ENCODE results near the gene DIP2B.

DIP2B gene

GRCh38 chr12:50706606-50707005 lies 201.8 kb downstream of the DIP2B start:
- peak overlapping the region; percentile 55 for H3K27ac Mint-ChIP-seq
- no peak for DNase-seq (ENCODE audit: low spot score in 2 of 2)
- no peak overlapping the region for H3K4me3 Mint-ChIP-seq
- no peak for ATAC-seq (ENCODE audit: low read depth)
- no peaks in the 10 kb centered on the region for H3K9me3 Mint-ChIP-seq
- H3K4me1 Mint-ChIP-seq, result no peaks in the 10 kb centered on the region
- H3K36me3 Mint-ChIP-seq, result peaks cover 42% of the 10 kb centered on the region
- H3K27me3 Mint-ChIP-seq, result no peaks in the 10 kb centered on the region

GRCh38 chr12:50707396-50707795 lies 202.6 kb downstream of the DIP2B start:
- Mint-ChIP-seq H3K27me3 (no peaks in the 10 kb centered on the region), H3K4me1 (no peaks in the 10 kb centered on the region), H3K36me3 (peaks cover 42% of the 10 kb centered on the region), H3K9me3 (no peaks in the 10 kb centered on the region), H3K4me3 (no peak overlapping the region), H3K27ac (no peak overlapping the region)
- DNase-seq (ENCODE audit: low spot score in 2 of 2) (no peak), ATAC-seq (ENCODE audit: low read depth) (no peak)

GRCh38 chr12:50708631-50709030 lies 203.8 kb downstream of the DIP2B start:
- Mint-ChIP-seq H3K36me3 (peaks cover 42% of the 10 kb centered on the region), H3K27me3 (no peaks in the 10 kb centered on the region), H3K4me1 (no peaks in the 10 kb centered on the region), H3K4me3 (no peak overlapping the region), H3K9me3 (no peaks in the 10 kb centered on the region), H3K27ac (no peak overlapping the region)
- DNase-seq (ENCODE audit: low spot score in 2 of 2) (no peak), ATAC-seq (ENCODE audit: low read depth) (no peak)

DNA sequence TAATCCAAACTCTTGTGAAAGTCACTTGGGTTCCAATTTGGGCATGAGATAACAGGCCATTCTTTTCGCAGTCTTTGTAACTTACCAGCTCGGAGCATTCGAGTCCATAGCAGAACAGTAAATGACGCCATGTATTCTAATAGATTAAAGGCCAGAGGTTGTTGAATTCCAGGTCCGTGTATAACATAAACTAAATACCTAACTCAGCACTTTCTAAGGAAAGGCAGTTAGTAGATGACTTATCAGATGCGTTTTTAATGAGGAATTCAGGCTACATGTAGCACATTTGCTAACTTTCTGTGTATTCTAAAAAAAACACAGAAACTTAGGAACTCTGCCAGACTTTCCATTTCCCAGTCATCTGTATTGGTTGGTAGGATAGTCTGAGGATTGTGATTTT lies 206.3 kb downstream of the DIP2B start:
- no peaks in the 10 kb centered on the region for H3K9me3 Mint-ChIP-seq
- ATAC-seq (ENCODE audit: low read depth), result no peak
- peak overlapping the region; percentile 14 for H3K27ac Mint-ChIP-seq
- no peaks in the 10 kb centered on the region for H3K27me3 Mint-ChIP-seq
- peaks cover 38% of the 10 kb centered on the region for H3K36me3 Mint-ChIP-seq
- DNase-seq (ENCODE audit: low spot score in 2 of 2), result no peak
- no peaks in the 10 kb centered on the region for H3K4me1 Mint-ChIP-seq
- no peak overlapping the region for H3K4me3 Mint-ChIP-seq

DNA sequence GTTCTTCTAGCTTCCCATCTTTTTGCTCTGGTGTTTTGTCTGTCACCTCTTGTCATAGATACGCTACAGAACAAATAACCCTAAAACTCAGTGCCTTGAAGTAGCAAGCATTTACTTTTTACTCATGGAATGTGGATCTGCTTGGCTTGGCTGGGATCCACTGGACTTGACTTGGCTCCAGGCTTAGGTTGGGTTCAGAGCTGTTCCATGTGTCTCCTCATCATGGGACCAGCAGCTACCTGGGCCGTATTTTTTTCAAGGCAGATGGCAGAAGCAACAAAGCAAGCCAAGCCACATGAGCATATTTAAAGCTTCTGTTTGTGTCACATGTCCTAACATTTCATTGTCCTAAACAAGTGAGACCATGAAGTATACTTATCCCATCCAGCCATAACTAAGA lies 210.4 kb downstream of the DIP2B start:
- Mint-ChIP-seq H3K4me1 (no peaks in the 10 kb centered on the region), H3K36me3 (peaks cover 21% of the 10 kb centered on the region), H3K27me3 (no peaks in the 10 kb centered on the region), H3K4me3 (no peak overlapping the region), H3K9me3 (no peaks in the 10 kb centered on the region), H3K27ac (peak overlapping the region; percentile 58)
- no peak for ATAC-seq (ENCODE audit: low read depth)
- DNase-seq (ENCODE audit: low spot score in 2 of 2), result no peak

GRCh38 chr12:50718760-50719159 lies 214.0 kb downstream of the DIP2B start:
- ATAC-seq (ENCODE audit: low read depth), result no peak
- peaks cover 8% of the 10 kb centered on the region for H3K4me1 Mint-ChIP-seq
- no peak overlapping the region for H3K4me3 Mint-ChIP-seq
- H3K27ac Mint-ChIP-seq, result peak overlapping the region; percentile 58
- no peaks in the 10 kb centered on the region for H3K27me3 Mint-ChIP-seq
- no peak for DNase-seq (ENCODE audit: low spot score in 2 of 2)
- peaks cover 34% of the 10 kb centered on the region for H3K36me3 Mint-ChIP-seq
- no peaks in the 10 kb centered on the region for H3K9me3 Mint-ChIP-seq

- ATAC-seq (ENCODE audit: low read depth), result no peak
- Mint-ChIP-seq H3K27ac (no peak overlapping the region), H3K4me1 (peaks cover 8% of the 10 kb centered on the region), H3K36me3 (peaks cover 39% of the 10 kb centered on the region), H3K9me3 (no peaks in the 10 kb centered on the region), H3K27me3 (no peaks in the 10 kb centered on the region), H3K4me3 (no peak overlapping the region)
- no peak for DNase-seq (ENCODE audit: low spot score in 2 of 2)
Measured at GRCh38 chr12:50720085-50720484, 215.3 kb downstream of the DIP2B start.

- Mint-ChIP-seq H3K36me3 (peaks cover 37% of the 10 kb centered on the region), H3K27ac (no peak overlapping the region), H3K9me3 (no peaks in the 10 kb centered on the region), H3K27me3 (no peaks in the 10 kb centered on the region), H3K4me1 (peaks cover 8% of the 10 kb centered on the region), H3K4me3 (no peak overlapping the region)
- ATAC-seq (ENCODE audit: low read depth) (no peak), DNase-seq (ENCODE audit: low spot score in 2 of 2) (no peak)
Measured at GRCh38 chr12:50720501-50720900, 215.7 kb downstream of the DIP2B start.

DNA sequence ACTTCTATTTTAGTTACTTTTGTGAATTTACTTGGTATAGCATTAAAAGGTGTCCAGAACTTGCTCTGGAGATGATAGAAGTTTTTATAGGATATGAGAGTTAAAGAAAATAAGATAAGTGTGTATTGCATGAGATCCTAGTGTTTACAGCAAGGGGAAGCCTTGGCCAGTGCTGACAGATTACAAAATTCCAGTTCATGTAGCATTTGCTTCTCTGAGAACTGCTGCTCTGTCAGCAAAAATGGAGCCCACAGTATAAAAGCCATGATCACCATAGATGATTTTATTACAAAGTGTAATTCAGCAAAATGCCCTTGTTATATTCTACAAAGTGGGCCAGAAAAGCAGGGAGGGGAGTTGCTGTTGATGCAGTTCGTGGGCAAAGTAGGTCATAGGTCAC lies 219.1 kb downstream of the DIP2B start:
- no peak for DNase-seq (ENCODE audit: low spot score in 2 of 2)

DNA sequence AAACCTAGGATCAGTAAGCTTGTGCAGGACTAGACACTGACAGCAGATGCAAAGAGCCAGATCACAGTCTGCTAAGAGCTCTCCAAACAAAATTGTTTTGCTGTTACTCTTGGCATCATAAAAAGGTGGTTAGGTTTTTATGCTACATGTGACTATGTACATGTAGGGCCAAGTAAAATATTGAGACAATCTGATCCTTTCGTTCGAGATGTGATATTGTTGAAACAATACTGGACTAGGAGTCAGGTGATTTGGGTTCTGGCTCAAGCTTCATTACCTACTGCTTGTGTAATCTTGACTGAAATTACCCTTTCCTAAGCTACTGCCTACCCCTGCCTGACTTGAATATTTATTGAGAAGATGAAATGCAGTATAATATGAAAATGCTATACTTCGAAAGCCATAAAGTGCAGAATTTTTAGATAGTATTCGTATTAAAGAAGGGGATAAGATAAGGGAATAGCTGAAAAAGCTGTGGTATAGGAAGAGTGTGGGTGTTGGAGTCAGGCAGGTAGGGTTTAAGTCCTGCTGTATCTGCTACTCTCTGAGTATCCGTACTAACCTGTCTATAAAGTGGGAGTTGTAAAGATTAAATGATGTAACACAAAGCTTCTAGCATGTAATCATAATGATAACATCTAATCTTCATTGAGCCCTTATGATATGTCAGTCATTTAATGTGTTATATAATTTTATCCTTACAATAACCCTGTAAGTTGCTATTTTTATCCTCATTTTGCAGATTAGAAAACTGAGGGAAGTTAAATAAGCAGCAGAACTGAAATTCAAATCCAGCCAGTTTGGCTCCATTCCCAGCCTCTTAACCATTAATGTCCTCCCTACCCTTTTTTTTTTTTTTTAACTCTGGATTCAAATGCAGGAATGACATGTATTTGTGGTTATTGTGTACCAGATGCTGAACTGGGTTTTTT lies 220.5 kb downstream of the DIP2B start:
- Mint-ChIP-seq H3K4me3 (no peak overlapping the region), H3K4me1 (peaks cover 8% of the 10 kb centered on the region), H3K27ac (peak overlapping the region; percentile 28), H3K36me3 (peaks cover 47% of the 10 kb centered on the region), H3K27me3 (no peaks in the 10 kb centered on the region), H3K9me3 (no peaks in the 10 kb centered on the region)
- ATAC-seq (ENCODE audit: low read depth), result no peak
- DNase-seq (ENCODE audit: low spot score in 2 of 2), result no peak

More for the DNA sequence above, 219.1 kb downstream of the DIP2B start:
- Mint-ChIP-seq H3K4me1 (peaks cover 8% of the 10 kb centered on the region), H3K9me3 (no peaks in the 10 kb centered on the region), H3K36me3 (peaks cover 40% of the 10 kb centered on the region), H3K27ac (peak overlapping the region; percentile 82), H3K27me3 (no peaks in the 10 kb centered on the region), H3K4me3 (no peak overlapping the region)
- ATAC-seq (ENCODE audit: low read depth), result no peak

DNA sequence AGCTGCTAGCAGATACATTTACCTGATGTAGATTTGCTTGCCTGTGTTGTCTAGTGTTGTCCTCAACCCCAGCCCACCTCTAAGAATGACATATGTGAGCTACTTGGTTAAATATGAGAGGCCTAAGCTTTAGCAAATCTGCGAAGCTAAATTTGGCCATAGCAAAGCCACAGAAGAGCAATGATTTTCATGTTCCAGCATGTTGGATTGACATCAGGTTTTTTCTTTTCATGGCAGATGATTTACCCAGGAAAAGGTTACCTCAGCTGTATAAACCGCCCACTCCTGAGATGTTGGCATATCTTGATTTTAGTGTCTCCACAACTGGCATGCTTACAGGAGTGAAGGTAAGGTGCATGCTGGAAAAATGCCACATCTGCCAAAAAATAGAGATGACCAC lies 222.7 kb downstream of the DIP2B start:
- Mint-ChIP-seq H3K27ac (no peak overlapping the region), H3K9me3 (no peaks in the 10 kb centered on the region), H3K36me3 (peaks cover 51% of the 10 kb centered on the region), H3K27me3 (no peaks in the 10 kb centered on the region), H3K4me3 (no peak overlapping the region), H3K4me1 (peaks cover 6% of the 10 kb centered on the region)
- no peak for DNase-seq (ENCODE audit: low spot score in 2 of 2)
- no peak for ATAC-seq (ENCODE audit: low read depth)

- peak overlapping the region; percentile 32 for H3K27ac Mint-ChIP-seq
- H3K4me3 Mint-ChIP-seq, result no peak overlapping the region
- no peaks in the 10 kb centered on the region for H3K27me3 Mint-ChIP-seq
- H3K4me1 Mint-ChIP-seq, result no peaks in the 10 kb centered on the region
- ATAC-seq (ENCODE audit: low read depth), result no peak
- H3K9me3 Mint-ChIP-seq, result no peaks in the 10 kb centered on the region
- H3K36me3 Mint-ChIP-seq, result peaks cover 47% of the 10 kb centered on the region
- no peak for DNase-seq (ENCODE audit: low spot score in 2 of 2)
Measured at GRCh38 chr12:50728417-50728816, 223.6 kb downstream of the DIP2B start.

DNA sequence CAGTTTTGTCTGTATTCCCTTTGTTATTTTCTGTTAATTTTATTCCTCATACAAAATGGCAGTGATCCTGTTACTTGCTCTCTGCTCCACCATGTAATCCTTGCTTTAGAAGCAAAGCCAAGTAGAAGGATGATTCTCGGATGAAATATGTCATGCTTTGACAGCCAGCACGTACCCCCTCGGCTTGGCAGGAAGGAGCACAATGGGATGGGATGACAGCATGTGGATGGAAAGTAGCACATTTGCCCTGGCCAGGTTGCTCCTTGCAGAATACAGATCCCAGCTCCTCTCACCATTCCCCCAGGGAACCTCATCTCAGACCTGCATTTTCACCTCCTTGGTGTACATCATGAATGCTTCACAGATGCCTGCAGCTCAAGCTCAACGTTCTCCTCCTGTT lies 224.1 kb downstream of the DIP2B start:
- ATAC-seq (ENCODE audit: low read depth), result no peak
- peaks cover 44% of the 10 kb centered on the region for H3K36me3 Mint-ChIP-seq
- no peaks in the 10 kb centered on the region for H3K27me3 Mint-ChIP-seq
- no peaks in the 10 kb centered on the region for H3K9me3 Mint-ChIP-seq
- H3K4me1 Mint-ChIP-seq, result no peaks in the 10 kb centered on the region
- no peak for DNase-seq (ENCODE audit: low spot score in 2 of 2)
- H3K4me3 Mint-ChIP-seq, result no peak overlapping the region
- peak overlapping the region; percentile 32 for H3K27ac Mint-ChIP-seq

DNA sequence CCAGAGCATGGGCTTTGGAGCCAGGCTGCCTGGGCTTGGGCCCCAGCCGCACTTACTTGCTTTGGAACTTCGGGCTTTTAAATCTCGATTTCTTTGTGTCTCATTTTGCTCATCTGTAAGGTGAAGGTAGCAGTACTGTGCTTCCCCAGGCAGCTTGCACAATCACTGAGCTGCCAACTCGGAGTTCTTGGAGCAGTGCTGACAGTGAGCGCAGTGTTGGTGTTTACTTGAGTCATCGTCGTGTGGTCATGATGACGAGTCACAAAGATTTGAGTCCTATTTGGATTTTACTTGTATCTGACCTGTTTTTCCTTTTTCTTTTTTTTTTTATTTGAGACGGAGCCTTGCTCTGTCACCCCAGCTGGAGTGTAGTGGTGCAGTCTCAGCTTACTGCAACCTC lies 227.8 kb downstream of the DIP2B start:
- Mint-ChIP-seq H3K36me3 (peaks cover 50% of the 10 kb centered on the region), H3K4me1 (no peaks in the 10 kb centered on the region), H3K9me3 (no peaks in the 10 kb centered on the region), H3K27me3 (no peaks in the 10 kb centered on the region), H3K27ac (peak overlapping the region; percentile 38), H3K4me3 (no peak overlapping the region)
- no peak for ATAC-seq (ENCODE audit: low read depth)
- no peak for DNase-seq (ENCODE audit: low spot score in 2 of 2)

DNA sequence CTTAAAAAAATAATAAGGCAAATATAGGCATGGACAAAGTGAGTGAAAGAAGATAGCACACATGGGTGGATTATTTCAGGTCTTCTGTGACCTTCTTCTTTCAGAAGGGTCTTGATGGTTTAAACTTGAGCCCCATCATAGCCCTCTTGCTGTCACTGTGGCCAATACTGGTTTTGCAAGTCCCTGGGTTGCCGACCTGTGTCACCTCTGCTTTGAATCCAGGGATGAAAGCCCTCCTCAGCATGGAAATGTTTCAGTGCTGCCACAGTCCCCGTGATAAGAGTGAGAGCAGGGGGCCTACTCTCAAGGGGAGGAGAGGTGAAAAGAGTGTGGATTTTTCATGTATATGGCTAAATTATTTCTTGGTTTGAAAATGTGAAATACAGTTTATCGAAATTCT lies 228.9 kb downstream of the DIP2B start:
- no peak for ATAC-seq (ENCODE audit: low read depth)
- peaks cover 48% of the 10 kb centered on the region for H3K36me3 Mint-ChIP-seq
- H3K27ac Mint-ChIP-seq, result no peak overlapping the region

More for the DNA sequence above, 228.9 kb downstream of the DIP2B start:
- no peaks in the 10 kb centered on the region for H3K9me3 Mint-ChIP-seq
- H3K4me1 Mint-ChIP-seq, result no peaks in the 10 kb centered on the region
- no peak overlapping the region for H3K4me3 Mint-ChIP-seq
- H3K27me3 Mint-ChIP-seq, result no peaks in the 10 kb centered on the region
- no peak for DNase-seq (ENCODE audit: low spot score in 2 of 2)
